HG02588 (cell line): ENCODE measurements around the gene CDK7.
"Not testable (repeated sequence)": the region's sequence is repeated elsewhere in the genome, so short reads cannot be mapped to it uniquely, and the experiment has no call there.

ENCODE experiments used
- ATAC-seq: cut with Tn5 transposase; IDR thresholded peaks from one replicate; pipeline ENCODE4 v1.9.1; 2021; ENCODE audit warnings: mild to moderate bottlenecking, moderate library complexity; ENCODE audit not compliant: unreplicated experiment

The CDK7 gene

GRCh38 chr5:69231851-69232250 lies 2.8 kb upstream of the CDK7 start:
- no peak for ATAC-seq

- not testable (repeated sequence) for ATAC-seq
Observed at GRCh38 chr5:69236733-69237132, 2.0 kb downstream of the CDK7 start.

- ATAC-seq, result no peak
Observed at GRCh38 chr5:69237877-69238276, 3.2 kb downstream of the CDK7 start.

- ATAC-seq, result no peak
Observed at GRCh38 chr5:69238760-69239251, 4.1 kb downstream of the CDK7 start.

- no peak for ATAC-seq
Observed at GRCh38 chr5:69242215-69242927, 7.7 kb downstream of the CDK7 start.

- ATAC-seq, result no peak
Observed at GRCh38 chr5:69245031-69245430, 10.3 kb downstream of the CDK7 start.

GRCh38 chr5:69248019-69248418 lies 13.3 kb downstream of the CDK7 start:
- no peak for ATAC-seq

- ATAC-seq, result no peak
Observed at GRCh38 chr5:69250593-69250992, 15.9 kb downstream of the CDK7 start.

GRCh38 chr5:69252437-69252836 lies 17.8 kb downstream of the CDK7 start:
- ATAC-seq, result no peak

- not testable (repeated sequence) for ATAC-seq
Observed at GRCh38 chr5:69255940-69256339, 21.3 kb downstream of the CDK7 start.

- no peak for ATAC-seq
Observed at GRCh38 chr5:69257577-69257976, 22.9 kb downstream of the CDK7 start.

GRCh38 chr5:69261034-69261433 lies 26.3 kb downstream of the CDK7 start:
- ATAC-seq, result no peak

- no peak for ATAC-seq
Observed at GRCh38 chr5:69265931-69266330, 31.2 kb downstream of the CDK7 start.

- ATAC-seq, result no peak
Observed at GRCh38 chr5:69268899-69269298, 34.2 kb downstream of the CDK7 start.

- ATAC-seq, result no peak
Observed at GRCh38 chr5:69270840-69271239, 36.2 kb downstream of the CDK7 start.

GRCh38 chr5:69271376-69271775 lies 36.7 kb downstream of the CDK7 start:
- ATAC-seq, result no peak

GRCh38 chr5:69275563-69275962 lies 40.9 kb downstream of the CDK7 start:
- ATAC-seq, result no peak

- ATAC-seq, result no peak
Observed at GRCh38 chr5:69276422-69277174, 41.9 kb downstream of the CDK7 start.

GRCh38 chr5:69279517-69279916 lies 44.8 kb downstream of the CDK7 start:
- ATAC-seq, result no peak

- no peak for ATAC-seq
Observed at GRCh38 chr5:69281114-69281513, 46.4 kb downstream of the CDK7 start.

GRCh38 chr5:69284203-69284602 lies 49.5 kb downstream of the CDK7 start:
- no peak for ATAC-seq

GRCh38 chr5:69285448-69286116 lies 50.9 kb downstream of the CDK7 start:
- no peak for ATAC-seq
